ENCODE measurements around the gene RAB39A. TPM values are rescaled to one million over a fixed set of nuclear protein-coding genes. Genes with fewer than 3 reads are reported as not detected.

Gene RAB39A, protein sequence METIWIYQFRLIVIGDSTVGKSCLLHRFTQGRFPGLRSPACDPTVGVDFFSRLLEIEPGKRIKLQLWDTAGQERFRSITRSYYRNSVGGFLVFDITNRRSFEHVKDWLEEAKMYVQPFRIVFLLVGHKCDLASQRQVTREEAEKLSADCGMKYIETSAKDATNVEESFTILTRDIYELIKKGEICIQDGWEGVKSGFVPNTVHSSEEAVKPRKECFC
- total RNA-seq (2022; extraction: Qiagen RNA extraction): 0.27 to 0.66 TPM (median 0.62 TPM) in 5 replicates

GRCh38 chr11:107928046-107928766, at the start of gene RAB39A:
Gene RAB39A, plus strand, starts transcription at chr11:107928448. Its CDS starts 121 bp downstream, at chr11:107928569.

GRCh38 chr11:108008656-108009496, 80.6 kb downstream of the RAB39A start, which contains the start of gene CUL5:
Gene CUL5, plus strand, starts transcription at chr11:108008898. Its CDS starts 451 bp downstream, at chr11:108009349.

Other genes with a start within 250 kb of the RAB39A start
- 0.68 to 1.3 TPM (median 0.80 TPM) in 5 replicates for gene SLN, start 216.4 kb upstream of the RAB39A start, total RNA-seq (2022; extraction: Qiagen RNA extraction)
- gene SLC35F2, start 69.7 kb upstream of the RAB39A start, total RNA-seq (2022; extraction: Qiagen RNA extraction): 38.6 to 47.6 TPM (median 42.0 TPM) in 5 replicates
- 6.3 to 10.8 TPM (median 9.9 TPM) in 5 replicates for gene CUL5, start 80.5 kb downstream of the RAB39A start, total RNA-seq (2022; extraction: Qiagen RNA extraction)
- 59.6 to 91.3 TPM (median 63.8 TPM) in 5 replicates for gene ACAT1, start 193.1 kb downstream of the RAB39A start, total RNA-seq (2022; extraction: Qiagen RNA extraction)

Data from A549 treated with CORT108297 at 1 μM for 4 hours (cell line).